GM18868 (cell line): ENCODE results near the gene PSMC3IP.
A peak's percentile ranks its signal among the peaks of the same experiment; 100 is the strongest.
"Not testable (repeated sequence)": the region's sequence is repeated elsewhere in the genome, so short reads cannot be mapped to it uniquely, and the experiment has no call there.

Experiments
- ATAC-seq: cut with Tn5 transposase; IDR thresholded peaks from one replicate; pipeline ENCODE4 v1.9.1; 2021; ENCODE audit warnings: mild to moderate bottlenecking, moderate library complexity; ENCODE audit not compliant: unreplicated experiment

Gene PSMC3IP, protein sequence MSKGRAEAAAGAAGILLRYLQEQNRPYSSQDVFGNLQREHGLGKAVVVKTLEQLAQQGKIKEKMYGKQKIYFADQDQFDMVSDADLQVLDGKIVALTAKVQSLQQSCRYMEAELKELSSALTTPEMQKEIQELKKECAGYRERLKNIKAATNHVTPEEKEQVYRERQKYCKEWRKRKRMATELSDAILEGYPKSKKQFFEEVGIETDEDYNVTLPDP

DNA sequence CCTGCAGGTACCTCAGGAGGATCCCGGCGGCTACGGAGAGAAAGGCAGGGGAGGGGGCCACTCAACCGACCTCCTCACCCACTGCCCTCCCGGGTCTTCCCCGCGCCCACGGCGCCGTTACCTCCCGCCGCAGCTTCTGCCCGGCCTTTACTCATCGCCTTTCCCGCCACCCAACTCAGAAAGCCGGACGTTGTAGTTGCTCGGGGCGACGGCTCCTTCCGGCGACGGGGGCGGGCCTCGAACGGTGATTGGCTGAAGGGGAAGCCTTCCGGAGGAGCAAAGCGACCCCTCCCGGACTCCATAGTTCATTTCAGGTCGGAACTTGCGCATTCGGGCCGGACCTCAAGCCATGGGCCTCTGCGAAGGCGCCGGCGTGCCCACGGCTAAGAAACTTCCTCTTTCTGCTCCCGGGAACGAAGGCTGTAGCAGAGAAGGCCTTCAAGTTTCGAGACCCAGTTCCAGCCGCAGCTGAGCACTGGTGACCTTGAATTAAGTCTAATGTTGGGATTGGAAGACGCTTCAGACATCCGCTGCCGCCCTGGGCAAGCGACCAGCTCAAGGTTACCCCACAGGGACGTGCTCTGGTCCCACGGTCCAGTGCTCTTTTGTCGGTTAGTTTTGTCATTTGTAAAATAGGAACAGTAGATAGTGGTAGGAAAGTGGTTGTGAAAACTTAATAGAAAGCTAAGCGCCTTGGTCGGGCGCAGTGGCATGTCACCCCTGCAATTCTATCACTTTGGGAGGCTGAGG, at the start of gene PSMC3IP:
Gene PSMC3IP (minus strand): TSS at position 198 of the 750 bp plus-strand sequence. CDS start 43 bp downstream, at position 155.
- peak; percentile 72 for ATAC-seq

DNA sequence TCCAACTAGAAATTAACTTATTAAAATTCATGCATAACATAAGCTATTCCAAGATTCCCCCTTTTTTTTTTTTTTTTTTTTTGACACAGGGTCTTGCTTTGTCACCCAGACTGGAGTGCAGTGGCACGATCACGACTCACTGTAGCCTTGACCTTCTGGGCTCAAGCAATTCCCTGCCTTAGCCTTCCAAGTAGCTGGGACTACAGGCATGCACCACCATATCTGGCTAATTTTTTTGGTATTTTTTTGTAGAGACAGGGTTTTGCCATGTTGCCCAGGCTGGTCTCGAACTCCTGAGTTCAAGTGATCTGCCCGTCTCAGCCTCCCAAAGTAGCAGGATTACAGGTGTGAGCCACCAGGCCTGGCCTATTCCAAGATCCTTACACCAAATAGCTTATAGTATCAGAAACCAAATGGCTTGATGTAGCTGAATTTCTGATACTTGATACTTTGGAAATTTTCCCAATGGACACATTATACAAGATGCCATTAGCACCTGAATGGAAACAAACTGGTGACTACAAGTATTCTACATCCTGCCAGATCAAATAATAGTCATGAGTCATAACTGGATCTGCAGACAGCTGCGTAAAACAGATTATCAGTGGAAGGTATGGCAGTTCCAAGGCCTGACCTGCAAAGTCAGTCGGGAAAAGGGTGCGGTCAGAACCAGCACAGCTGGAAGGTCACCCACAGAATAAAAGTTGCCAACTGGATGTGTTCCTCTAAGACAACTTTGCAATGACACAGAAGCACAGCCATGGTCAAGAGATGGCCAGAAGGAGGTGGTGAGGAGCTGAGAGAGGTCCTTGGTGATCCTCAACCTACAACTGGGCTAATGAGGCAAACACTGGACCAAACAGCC, 46.4 kb upstream of the PSMC3IP start:
- no peak for ATAC-seq

DNA sequence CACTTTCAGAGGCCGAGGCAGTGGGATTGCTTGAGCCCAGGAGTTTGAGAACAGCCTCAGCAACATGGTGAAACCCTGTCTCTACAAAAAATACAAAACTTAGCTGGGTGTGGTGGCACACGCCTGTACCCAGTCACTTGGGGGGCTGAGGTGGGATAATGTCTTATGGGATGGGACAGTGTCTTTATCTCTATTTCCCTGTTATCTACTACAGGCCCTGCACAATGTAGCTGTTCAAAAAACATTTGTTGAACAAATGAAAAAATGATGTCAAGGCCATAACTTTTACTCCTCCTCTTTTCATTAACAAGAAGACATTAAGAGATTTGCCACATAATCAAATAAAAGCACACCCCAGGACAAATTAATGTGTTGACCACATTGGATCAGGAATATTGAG, 45.7 kb upstream of the PSMC3IP start:
- no peak for ATAC-seq

DNA sequence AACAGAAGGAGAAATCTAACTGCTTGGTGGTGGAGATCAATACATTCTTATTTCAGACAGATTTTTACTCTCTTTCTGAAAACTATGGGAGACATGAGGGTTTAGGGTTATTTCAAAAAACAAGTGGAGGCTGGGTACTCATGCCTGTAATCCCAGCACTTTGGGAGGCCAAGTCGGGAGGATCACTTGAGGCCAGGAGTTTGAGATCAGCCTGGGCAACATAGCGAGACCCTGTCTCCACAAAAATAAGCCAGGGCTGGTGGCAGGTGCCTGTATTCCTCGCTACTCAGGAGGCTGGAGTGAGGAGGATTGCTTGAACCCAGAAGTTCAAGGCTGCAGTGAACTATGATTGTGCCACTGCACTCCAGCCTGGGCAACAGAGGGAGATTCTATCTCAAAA, 44.5 kb upstream of the PSMC3IP start:
- not testable (repeated sequence) for ATAC-seq

DNA sequence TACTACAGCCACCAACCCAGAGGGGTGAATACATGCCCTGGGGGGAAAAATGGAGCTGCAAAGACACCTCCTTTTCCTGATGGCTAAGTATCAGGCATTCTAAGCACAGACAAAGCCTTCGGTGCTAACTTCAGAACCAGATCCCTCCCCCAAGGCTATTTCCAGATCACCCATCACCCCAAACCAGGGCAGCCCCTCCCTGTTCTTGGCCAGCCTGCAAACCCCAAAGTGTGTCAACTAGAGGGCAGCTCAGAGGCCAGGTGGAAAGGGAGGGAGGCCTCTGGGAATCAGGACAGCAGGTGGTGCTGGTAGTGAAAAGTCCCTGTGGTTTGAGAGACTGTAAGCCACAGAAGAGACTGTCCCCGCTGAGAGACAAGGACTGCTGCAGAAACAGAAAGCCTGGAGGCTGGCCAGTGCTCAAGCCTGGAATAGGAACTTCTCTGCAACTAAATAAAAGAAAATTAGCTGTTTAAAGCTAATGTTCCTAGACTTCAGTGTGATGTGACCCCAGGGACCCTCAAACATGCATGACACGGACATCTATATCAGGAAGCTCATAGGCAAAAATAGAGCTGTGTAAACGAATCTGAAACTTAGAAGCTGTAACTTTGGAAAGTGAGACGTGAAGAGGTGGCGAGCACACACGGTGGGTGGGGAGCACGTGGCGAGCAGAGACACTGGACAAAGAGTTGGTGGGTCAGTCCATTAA, 41.1 kb upstream of the PSMC3IP start:
- ATAC-seq: peak; percentile 76

DNA sequence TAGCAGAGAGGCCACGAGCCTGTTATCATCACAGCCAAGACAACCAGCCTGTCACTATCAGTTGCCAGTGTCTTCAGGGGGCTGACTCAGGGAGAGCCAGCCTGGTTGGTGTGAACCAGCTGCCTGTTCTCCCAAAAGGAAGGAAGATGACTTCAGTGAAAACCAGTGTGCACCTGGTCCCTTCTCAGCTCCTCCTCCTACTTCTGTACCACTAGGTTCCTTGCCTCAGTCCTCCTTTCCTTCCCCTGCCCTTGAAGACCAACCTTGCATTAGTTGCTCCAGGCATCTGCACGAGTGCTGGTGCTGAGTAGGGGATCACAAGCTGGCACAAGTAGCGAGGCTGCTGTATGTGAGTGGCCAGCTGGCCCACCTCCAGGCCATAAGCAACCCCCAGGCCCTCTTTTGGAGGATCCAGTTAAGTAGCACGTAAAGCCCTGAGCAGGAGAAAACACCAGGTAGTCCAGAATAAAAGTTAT, 40.5 kb upstream of the PSMC3IP start:
- ATAC-seq: peak; percentile 14

DNA sequence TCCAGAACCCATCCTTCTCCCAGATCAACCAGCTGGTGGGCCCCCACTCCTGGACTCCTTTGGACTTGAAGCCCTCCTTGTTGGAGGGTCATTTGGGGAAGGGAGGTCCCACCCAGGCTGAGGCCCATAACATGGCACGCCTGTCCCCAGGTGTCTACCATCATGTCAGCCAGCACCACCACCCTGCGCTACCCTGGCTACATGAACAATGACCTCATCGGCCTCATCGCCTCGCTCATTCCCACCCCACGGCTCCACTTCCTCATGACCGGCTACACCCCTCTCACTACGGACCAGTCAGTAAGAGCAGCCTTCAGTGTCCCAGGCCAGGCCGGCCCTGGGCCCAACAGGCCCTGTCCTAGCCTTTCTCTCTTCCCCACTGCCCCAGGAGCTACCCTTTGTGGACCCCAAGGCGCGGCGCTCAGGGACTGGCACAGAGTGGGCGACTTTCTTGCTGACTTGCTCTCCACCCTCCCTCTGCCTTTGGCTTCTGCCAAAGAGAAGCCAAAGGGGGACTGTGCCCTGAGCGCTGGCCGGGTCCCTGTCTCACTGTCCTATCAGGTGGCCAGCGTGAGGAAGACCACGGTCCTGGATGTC, 36.3 kb upstream of the PSMC3IP start:
- ATAC-seq: no peak

DNA sequence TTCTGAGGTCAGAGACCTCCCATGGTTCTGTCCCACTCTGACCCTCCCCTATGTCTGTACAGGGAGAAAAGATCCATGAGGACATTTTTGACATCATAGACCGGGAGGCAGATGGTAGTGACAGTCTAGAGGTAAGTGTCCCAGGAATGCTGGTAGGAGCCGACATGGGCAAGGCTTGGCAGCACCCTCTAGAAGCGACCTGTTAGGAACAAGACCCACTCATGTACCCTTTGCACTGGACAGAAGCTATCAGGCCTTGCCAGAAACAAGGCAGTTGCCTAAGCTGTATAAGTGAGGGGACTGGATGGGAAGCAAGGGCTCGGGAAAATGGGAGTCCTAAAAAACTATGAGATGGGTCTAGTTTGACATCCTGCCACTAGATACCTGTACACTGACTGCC, 34.5 kb upstream of the PSMC3IP start:
- no peak for ATAC-seq

DNA sequence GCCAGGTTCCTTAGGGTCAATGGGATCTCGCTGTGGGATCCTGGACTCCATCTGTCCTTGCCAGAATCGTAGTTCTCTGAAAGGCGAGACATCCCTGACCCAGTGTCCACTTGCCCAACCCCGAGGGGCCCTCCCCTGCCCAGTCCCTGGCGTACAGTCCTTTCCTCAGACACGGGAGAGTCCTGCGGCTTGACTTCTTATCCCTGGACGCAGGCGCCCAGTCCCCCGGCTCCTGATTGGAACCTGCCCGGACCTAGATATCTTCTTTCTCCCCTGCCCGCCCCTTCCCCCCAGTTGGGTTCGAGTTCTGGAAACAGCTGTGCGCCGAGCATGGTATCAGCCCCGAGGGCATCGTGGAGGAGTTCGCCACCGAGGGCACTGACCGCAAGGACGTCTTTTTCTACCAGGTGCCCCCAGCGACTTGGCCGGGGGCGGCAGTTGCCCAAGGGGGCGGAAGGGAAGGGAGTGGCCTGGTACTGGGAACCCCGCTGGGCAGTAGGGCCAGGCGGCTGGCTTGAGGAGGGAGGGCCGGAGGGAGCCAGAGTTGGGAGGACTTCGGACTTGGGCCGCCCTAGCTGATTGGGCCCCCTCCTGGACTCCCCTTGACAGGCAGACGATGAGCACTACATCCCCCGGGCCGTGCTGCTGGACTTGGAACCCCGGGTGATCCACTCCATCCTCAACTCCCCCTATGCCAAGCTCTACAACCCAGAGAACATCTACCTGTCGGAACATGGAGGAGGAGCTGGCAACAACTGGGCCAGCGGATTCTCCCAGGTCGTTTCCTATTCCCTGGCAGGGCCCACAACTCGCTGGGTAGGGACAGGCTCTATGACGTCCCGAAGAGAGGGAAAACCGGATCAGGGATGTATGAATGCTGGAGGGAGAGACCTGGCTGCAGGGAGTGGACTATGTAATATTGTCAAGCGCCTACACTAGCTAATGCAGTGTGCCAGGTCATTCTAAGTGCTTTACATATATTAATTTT, 32.6 kb upstream of the PSMC3IP start:
- peak; percentile 2 for ATAC-seq

DNA sequence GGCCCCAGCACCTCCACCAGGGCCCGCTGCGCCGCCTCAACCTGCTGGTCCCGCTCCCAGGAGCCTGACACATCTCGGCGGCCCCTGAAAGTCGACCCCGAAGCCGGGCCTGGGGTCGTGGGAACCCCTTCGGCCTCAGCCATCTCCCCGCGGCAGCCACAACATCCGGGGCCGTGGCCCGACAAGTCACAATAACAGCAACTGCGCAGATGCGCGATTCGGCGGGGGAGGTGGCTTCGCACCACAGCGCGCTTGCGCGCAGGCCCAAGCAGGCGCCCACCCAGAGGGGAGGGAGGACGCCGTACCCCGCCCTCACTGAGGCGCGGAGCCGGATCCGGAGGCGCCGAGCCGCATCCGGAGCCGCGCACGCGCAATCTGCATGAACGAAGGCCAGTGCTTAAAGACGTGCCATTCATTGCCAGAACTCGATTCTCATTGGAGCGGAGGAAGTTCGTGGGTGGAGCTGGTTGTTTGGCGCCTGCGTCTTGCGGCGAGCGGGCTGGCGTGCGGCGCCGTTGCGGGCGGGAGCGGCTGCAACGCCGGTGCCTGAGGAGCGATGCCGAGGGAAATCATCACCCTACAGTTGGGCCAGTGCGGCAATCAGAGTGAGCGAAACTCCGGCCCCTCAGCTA, 31.8 kb upstream of the PSMC3IP start, which contains the start of the genes RETREG3 and TUBG1:
Gene RETREG3 (minus strand): TSS at position 193 of the 632 bp plus-strand sequence. CDS start 50 bp downstream, at position 143.
Gene TUBG1 (plus strand): TSS at position 502 of the 632 bp plus-strand sequence. CDS start 55 bp downstream, at position 557.
- ATAC-seq: peak; percentile 88

DNA sequence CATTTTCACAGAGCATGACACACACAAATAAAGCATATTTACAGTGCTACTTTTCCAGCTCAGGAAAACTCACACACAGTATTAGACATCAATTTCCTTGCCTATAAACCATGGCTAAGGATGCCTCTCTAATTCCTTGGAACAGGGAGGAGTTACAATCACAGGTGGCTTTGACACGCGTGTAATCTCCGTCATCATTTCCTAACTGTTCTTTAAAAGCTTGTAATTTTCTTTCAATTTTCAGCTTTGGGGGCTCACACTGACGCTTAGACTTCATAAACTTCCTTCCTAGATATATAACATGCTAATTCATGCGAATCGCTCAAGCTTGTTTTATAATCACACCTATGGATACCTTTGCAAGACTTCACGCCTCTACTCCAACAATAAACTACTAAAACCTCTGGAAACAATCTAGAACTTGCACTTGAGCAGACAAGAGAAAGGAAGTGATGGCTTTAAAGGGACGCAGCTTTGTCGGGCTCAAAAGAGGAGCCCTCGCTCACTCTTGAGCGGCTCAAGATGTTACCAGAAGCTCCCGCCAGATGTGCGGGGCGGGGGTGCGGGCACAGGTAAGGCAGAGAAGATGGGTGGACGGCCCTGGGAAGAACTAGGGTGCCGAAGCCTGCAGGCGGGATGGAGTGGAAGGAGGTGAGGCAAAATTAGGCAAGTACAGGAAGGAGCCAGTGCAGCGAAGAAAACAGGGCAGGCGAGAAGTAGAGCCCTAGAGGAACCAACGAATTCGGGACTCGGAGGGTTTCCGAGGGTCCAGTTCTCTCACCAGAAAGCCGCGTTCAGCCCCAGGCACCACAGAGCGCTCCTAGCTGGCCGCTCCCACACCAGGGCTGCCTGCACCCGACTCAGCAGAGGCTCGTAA, 31.0 kb upstream of the PSMC3IP start:
- ATAC-seq: peak; percentile 35

DNA sequence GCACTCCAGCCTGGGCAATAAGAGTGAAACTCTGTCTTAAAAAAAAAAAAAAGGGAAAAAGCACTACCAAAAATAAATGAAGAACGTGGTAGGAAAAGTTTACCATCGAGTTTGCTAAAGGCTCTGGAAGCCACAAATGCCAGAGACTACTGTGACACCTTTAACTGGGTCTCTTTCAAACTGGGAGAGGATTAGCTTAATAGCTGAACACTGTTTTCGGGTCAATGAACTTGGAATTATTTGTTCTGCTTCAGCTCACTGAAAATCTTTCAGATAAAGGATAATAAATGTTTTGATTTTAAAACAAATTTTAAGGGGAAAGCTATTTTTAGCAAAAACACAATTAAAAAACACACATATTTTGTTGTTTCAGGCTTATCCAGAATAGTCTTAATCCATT, 30.2 kb upstream of the PSMC3IP start:
- no peak for ATAC-seq

DNA sequence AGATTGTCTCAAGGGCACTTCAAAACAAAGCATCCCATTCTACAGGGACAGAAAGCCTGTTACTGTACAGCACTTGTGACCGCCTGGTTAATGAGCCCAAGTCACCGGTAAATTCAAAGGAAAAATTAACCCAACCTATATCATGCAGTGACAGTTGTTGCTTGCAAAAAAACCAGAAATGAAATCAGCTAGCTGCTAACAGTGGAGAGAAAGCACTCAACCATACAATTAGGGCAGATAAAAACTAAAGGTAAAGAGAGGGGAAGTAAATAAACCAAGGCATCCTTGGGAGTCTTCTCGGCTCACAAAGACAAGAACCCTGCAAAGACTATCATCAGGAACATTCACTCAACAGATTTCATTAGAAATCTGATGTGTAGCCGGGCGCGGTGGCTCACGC, 25.8 kb upstream of the PSMC3IP start:
- no peak for ATAC-seq

DNA sequence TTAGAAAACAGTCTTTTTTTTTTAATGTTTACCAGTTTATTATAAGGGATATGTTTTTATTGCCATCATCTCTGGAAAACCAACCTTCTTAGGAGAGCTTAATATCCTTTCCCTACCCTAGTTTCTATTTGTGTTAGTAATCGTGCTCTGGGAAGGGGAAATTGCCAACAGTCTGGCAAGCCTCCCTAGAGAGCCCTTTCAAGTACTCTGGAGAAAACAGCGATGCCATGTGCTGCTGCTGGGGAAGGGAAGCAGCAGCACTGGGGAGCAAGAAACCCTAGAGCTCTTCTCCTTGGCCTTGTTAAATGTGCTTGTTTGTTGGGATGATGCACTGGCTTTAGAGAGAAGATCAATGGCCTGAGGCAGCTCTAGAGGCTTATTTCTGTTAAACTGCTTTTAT, 21.4 kb upstream of the PSMC3IP start:
- ATAC-seq: no peak

DNA sequence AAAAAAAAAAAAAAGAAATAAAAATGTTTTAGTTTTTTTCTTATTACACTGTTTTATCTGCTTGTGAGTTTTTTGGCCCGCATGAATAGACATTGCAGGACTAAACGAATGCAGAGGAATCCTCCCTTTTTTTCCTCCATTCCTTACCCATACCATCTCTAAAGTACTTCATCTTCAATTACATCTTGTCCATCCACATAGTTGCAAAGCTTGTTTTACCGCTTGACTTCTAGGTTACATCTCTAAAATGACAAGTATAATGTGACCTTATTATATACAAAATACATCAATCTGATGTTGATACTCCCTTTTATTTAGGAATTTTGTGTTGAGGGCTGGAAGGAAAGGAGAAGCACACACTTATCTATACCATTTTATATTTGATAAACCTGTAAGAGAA, 18.9 kb upstream of the PSMC3IP start:
- ATAC-seq: no peak

DNA sequence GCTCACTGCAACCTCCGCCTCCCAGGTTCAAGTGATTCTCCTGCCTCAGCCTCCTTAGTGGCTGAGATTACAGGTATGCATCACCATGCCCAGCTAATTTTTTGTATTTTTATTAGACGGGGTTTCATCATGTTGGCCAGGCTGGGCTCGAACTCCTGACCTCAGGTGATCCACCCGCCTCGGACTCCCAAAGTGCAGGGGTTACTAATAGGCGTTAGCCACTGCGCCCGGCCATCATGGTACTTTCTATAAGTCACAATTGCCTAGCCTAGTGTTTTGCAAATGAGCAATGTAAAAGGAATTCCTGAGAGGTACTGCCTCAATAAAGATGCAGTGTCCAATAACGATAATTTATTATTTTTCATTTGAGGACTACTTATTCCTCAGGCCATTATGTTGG, 13.9 kb upstream of the PSMC3IP start:
- no peak for ATAC-seq

DNA sequence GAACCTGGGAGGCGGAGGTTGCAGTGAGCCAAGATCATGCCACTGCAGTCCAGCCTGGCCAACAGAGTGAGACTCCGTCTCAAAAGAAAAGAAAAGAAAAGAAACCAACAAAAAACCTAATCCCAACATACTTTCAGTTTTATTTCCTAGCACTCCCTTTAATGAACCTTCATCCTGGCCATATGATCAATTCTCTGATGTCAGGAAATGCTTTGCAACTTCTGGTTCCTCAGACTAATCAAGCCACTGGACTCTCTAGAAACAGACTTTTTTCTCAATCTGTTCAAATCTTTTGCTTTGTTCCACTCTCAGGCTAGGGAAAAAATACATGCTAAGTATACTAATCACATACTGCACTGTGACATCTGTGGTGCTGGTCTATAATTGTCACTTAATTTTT, 13.4 kb upstream of the PSMC3IP start:
- ATAC-seq: no peak
